AML-193 (cell line): Measurements from ENCODE around the gene GDPD3.

Experiments
- DNase-seq, 2 experiments: peaks; one replicate each; lab custom pipeline; 2025; lab: John Stamatoyannopoulos, UW

Gene GDPD3

DNA sequence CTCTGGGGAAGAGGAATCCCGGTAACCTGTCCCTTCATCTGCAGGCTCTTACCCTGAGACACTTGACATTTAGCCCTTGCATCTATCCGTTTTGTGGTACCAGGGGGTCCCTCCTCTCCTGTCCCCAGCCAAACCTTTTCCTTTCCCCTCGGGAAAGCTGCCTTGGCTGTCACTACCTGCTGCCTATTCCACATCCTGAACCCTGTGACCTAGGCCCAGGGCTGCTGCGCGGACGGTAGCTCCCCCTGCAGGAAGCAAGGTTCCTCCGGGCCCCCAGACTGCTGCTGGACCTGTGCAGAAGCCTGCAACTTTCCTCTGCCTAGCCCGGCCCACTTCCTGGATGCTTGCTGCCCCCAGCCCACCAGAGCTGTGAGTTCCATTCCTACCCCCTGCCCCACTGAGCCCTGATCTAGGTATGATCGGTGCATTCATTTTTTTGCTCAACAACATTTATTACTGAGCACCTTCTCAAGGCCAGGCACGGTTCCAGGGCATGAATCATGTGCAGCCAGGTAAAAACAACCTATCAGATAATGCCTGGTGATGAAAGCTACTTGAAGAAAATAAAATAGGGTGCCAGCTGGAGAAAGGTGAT, 58.3 kb downstream of the GDPD3 start:
- DNase-seq: peak; percentile 17 to 19
